ENCODE data around the gene TPO.

TPO gene

DNA sequence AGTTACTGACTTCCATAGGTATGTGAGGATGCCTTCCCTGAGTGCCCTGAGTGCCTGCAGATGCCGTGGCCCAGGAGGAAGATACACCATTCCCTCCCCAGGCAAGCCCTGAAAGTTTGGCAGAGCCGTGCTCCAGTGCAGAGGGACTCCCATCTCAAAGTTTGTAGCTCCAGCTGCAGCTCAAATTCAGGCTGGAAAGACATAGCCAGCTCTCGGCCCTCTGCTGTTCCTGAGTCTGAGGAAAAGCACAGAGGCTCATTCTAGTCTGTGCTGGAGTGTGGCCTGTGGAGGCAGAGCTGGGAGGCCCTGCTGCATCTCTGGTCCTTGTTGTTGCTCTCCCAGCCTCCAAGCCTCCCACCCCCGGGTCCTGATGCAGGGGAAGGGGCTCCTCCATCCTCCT lies 15.9 kb upstream of the TPO start:
- no peak overlapping the region for H3K4me3 ChIP-seq
- intact Hi-C loops (cut with DNase I; ENCODE audit: low total_unique reads), result no loop called here
- H3K27me3 ChIP-seq, result peaks cover 0 to 11% of the 10 kb centered on the region in 2 donors
- no peaks in the 10 kb centered on the region for H3K4me1 ChIP-seq
- H3K27ac ChIP-seq, result no peak overlapping the region
- H3K9me3 ChIP-seq, result no peaks in the 10 kb centered on the region
- H3K36me3 ChIP-seq, result no peaks in the 10 kb centered on the region
- TF ChIP-seq, protein P1, sequence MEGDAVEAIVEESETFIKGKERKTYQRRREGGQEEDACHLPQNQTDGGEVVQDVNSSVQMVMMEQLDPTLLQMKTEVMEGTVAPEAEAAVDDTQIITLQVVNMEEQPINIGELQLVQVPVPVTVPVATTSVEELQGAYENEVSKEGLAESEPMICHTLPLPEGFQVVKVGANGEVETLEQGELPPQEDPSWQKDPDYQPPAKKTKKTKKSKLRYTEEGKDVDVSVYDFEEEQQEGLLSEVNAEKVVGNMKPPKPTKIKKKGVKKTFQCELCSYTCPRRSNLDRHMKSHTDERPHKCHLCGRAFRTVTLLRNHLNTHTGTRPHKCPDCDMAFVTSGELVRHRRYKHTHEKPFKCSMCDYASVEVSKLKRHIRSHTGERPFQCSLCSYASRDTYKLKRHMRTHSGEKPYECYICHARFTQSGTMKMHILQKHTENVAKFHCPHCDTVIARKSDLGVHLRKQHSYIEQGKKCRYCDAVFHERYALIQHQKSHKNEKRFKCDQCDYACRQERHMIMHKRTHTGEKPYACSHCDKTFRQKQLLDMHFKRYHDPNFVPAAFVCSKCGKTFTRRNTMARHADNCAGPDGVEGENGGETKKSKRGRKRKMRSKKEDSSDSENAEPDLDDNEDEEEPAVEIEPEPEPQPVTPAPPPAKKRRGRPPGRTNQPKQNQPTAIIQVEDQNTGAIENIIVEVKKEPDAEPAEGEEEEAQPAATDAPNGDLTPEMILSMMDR (IDR thresholded peaks at IDR 0.05), result no peak
- no peak for DNase-seq

DNA sequence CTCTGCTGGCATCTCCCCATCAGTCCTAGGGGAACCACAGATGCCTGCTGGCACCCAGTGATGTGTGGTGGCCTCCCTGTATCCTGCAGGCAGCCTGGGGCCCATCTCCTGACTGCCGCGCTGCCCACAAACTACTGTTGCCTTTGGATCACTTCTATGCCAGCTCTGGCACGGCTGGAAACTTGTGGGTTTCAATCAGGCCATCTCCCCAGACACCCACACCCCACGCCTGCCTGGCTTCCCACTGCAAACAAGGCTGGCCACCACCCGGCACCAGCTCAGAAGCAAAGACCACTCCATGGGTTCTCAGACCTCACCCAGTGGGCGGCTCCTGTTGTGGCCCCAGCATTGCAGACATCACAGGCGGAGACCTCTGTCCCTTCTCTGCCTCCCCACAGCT lies 15.1 kb upstream of the TPO start:
- Histone ChIP-seq H3K4me3 (no peak overlapping the region), H3K27me3 (peaks cover 0 to 11% of the 10 kb centered on the region in 2 donors), H3K27ac (no peak overlapping the region), H3K4me1 (no peaks in the 10 kb centered on the region), H3K9me3 (no peaks in the 10 kb centered on the region), H3K36me3 (no peaks in the 10 kb centered on the region)
- intact Hi-C loops (cut with DNase I; ENCODE audit: low total_unique reads), result no loop called here
- TF ChIP-seq, protein P1 (IDR thresholded peaks at IDR 0.05), result no peak
- DNase-seq, result no peak

DNA sequence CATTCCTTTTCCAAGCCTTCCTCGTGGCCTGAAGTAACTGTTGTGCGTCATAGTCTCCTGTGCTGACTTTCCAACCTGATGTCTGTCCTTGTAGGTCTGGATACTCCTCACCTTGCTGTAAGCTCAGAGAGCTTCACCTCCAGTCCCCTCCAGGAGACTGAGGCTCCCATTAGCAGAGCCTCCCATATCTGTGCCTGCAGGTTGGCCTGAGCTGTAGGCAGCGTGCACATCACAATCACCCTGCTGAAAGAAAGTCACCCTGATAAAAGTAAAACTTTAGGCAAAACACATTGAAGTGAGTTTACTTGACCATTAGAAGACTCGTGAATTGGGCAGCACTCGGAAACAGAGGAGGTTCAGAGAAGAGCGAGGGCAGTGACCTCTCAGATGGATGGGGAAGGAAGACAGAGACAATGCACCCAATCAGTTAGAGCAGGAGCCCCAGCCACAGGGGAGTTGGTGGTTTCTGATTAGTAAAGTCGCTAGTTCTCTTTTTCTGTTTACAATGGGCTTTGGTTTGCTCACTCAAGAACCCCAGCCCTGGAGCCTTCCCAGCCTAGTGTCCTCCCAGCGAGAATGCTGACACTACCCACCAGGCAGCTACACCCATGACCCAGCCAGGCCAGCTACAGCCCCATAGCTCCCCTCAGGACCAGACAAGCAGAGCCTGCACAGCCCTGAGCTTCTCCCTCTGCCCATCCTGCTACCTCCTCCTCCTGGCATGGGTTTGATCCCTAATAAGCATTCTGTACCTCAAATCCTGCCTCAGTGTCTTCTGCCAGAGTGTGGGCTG lies 12.1 kb upstream of the TPO start:
- intact Hi-C loops (cut with DNase I; ENCODE audit: low total_unique reads), result no loop called here

DNA sequence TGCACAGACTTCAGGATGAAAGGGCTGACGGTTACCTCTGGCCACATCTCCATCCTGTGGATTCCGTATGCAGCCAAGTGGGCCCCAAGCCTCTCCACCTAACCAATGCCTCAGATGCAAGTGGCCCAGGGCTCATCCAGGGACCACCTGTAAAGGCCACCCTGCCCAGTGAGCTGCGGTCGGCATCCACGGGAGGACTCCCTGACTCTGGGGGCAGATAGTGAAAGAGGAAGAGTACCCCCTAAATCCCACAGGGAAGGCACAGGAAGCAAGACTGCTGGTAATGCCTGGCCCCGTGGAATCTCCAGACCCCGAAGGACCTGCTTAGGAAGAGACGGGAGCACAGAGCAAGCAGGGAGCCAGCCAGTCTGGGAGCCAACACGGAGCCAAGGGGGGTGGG lies 11.2 kb upstream of the TPO start:
- no peaks in the 10 kb centered on the region for H3K4me1 ChIP-seq
- no peak overlapping the region for H3K4me3 ChIP-seq
- intact Hi-C loops (cut with DNase I; ENCODE audit: low total_unique reads), result no loop called here
- H3K9me3 ChIP-seq, result no peaks in the 10 kb centered on the region
- peaks cover 0 to 8% of the 10 kb centered on the region in 2 donors for H3K27me3 ChIP-seq
- no peak overlapping the region for H3K27ac ChIP-seq
- H3K36me3 ChIP-seq, result no peaks in the 10 kb centered on the region
- TF ChIP-seq, protein P1 (IDR thresholded peaks at IDR 0.05), result no peak
- DNase-seq, result no peak

More for the DNA sequence above, 12.1 kb upstream of the TPO start:
- Histone ChIP-seq H3K4me1 (no peaks in the 10 kb centered on the region), H3K27ac (no peak overlapping the region), H3K9me3 (no peaks in the 10 kb centered on the region), H3K4me3 (no peak overlapping the region), H3K27me3 (peaks cover 0 to 9% of the 10 kb centered on the region in 2 donors), H3K36me3 (no peaks in the 10 kb centered on the region)
- TF ChIP-seq, protein P1 (IDR thresholded peaks at IDR 0.05), result no peak
- no peak for DNase-seq

DNA sequence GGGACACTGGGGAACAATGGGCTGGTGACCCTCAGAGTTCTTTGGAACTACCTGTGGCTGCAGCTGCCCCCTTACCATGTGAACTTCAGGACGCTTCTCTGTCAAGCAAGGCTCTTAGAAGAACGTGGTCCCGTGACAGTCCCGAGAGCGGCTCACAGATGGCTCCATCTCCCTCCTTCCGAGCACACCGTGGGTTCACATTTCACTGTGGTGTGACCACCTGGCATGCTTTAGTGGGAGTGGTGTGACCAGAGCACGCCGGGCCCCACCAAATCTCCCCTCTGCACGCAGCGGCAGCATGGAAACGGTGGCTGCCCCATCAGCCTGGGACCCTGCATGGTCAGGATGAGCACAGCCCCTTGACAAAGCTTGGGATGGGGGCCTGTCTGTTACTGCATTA lies 9.7 kb upstream of the TPO start:
- peaks cover 0 to 4% of the 10 kb centered on the region in 2 donors for H3K27me3 ChIP-seq
- H3K9me3 ChIP-seq, result no peaks in the 10 kb centered on the region
- H3K4me1 ChIP-seq, result no peaks in the 10 kb centered on the region
- intact Hi-C loops (cut with DNase I; ENCODE audit: low total_unique reads), result no loop called here
- TF ChIP-seq, protein P1 (IDR thresholded peaks at IDR 0.05), result no peak
- no peak overlapping the region for H3K4me3 ChIP-seq
- DNase-seq, result no peak
- H3K27ac ChIP-seq, result no peak overlapping the region
- H3K36me3 ChIP-seq, result no peaks in the 10 kb centered on the region
